ENCODE measurements around the gene AGPAT2.

AGPAT2 gene

GRCh38 chr9:136643596-136644342 lies 43.5 kb downstream of the AGPAT2 start:
- DNase-seq = peak in 1 of 2 donors; percentile 59

DNA sequence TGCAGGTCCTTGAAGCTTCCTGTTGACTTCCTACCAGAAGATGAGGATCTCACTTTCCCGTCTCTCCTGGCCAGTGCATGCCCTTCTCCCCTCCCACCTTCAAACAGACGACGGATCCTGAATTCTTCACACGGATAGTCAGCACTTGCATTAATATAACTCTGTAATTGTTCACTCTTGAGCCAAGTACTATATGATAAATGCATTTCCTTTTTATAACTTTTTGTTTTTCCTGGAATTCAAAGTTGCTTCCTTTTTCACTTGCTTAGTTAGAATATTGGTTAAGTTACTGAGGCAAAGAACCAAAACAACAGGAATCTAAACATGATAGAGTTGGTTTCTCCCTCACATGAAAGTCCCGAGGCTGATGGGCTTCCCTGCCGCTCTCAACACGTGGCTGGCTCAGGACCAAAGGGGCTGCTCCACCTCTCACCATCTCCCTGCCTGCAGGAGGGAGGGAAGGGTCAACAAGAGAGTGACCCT lies 44.8 kb downstream of the AGPAT2 start:
- DNase-seq = no peak

- no peak for DNase-seq
Observed at GRCh38 chr9:136640171-136641111, 46.8 kb downstream of the AGPAT2 start.

DNA sequence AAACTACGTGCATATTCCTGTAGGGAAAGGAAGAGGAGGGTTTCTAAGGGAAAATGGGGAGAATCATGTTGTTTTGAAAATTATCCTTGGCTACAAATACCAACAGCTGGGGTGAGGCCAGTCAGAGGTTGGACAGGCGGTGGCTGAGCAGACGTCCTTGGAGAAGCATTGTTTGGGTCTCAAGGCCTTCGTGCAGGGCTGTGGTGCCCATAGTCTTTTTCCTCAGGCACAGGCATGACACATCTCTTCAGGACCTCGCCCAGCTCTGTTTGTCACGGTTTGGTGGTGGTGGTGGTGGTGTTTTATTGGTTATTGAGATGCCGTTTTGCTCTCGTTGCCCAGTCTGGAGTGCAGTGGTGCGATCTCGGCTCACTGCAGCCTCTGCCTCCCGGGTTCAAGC lies 52.4 kb downstream of the AGPAT2 start:
- DNase-seq = no peak

GRCh38 chr9:136632491-136633106 lies 54.7 kb downstream of the AGPAT2 start:
- peak in 1 of 2 donors; percentile 26 for DNase-seq

DNA sequence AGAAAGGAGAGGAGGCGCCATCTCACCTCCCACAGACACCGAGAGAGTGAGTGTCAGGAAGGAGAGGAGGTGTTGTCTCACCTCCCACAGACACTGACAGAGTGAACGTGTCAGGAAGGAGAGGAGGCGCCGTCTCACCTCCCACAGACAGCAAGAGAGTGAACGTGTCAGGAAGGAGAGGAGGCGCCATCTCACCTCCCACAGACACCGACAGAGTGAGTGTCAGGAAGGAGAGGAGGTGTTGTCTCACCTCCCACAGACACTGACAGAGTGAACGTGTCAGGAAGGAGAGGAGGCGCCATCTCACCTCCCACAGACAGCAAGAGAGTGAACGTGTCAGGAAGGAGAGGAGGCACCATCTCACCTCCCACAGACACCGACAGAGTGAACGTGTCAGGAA lies 55.2 kb downstream of the AGPAT2 start:
- DNase-seq = peak; percentile 43 to 51

DNA sequence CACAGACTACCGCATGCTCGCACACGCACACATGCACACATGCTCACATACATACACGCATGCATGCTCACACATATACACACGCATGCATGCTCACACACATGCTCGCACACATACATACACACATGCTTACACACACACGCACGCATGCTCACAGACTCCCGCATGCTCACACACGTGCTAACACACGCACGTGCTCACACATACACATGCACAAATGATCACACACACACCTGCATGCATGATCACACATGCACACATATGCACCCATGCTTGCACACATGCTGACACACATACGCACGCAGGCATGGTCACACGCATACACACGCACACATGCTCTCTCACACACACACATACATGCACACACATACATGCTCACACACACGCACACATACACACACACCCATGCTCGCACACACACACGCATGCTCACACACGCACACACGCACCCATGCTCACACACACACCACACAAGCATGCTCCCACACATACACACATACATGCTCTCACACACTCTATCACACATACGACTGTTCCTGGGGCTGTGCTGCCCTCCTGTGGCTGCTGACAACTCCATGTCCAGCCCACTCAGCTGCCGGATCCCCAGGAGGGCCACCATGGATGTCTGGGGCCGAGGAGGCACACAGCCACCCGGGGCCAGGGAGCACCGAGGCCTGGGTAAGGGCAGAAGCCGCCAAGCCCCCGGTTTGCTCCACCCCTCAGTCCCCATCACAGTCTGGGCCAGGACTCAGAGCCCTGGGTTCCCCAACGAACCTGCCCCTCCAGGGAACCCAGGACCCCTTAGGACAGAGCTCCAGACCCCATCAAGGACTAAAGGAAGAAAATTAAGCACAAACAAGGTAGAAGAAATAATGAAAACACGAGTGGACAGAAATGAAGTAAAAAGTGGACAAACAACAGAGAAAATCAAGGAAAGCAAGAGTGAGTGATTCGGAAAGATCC lies 55.9 kb downstream of the AGPAT2 start:
- DNase-seq = peak; percentile 84 to 86

DNA sequence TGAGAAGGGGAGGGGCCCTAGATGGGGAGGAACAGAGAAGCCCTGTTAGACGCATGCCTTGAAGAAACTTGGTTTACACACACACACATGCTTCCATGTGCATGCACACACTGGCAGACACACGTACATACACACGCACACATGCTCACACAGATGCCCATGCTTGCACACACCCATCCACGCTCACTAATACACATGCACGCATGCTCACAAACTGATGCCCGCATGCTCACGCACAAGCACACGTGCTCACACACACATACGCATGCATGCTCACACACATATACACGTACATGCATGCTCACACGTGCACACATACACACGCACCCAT lies 56.6 kb downstream of the AGPAT2 start:
- DNase-seq = no peak

GRCh38 chr9:136629879-136630661 lies 57.2 kb downstream of the AGPAT2 start:
- peak; percentile 63 to 72 for DNase-seq

GRCh38 chr9:136629001-136629878 lies 58.0 kb downstream of the AGPAT2 start:
- DNase-seq = no peak

DNA sequence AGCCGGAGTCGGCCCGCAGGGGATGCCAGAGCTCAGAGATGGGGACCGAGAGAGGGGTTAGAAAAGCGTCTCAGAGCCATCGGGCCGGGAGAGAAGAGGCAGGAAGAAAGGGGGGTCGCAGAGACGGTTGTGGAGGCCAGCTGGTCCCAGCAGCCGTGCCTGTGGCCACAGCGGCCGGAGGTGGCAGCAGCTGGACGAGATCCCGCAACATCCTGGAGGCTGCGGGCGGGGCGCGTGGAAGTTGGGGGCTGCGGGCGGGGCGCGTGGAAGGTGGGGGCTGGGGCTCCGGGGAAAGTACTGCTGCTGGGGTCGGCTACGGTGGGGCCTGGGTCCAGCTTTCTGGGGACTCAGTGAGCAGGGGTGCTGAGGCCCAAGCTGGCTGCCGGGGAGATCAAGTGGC lies 59.0 kb downstream of the AGPAT2 start:
- no peak for DNase-seq

DNA sequence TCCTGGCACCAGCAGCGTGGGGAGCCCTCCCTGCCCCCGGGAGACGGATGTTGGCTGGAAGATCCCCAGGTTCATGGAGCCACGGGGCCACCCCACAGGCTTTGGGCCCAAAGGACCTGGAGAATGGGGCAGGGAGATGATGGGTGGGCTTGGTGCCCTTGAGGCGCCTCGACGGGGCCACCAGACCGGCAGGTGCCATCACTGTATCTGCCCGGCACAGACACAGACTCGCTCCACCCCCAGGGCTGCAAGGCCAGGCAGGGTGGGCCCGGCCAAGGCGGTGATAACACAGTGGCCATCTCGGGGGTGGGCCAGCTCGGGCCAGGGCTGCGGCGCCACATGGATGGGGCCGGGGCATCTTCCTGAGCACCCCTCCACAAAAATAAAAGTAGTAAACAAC lies 59.6 kb downstream of the AGPAT2 start:
- no peak for DNase-seq

DNA sequence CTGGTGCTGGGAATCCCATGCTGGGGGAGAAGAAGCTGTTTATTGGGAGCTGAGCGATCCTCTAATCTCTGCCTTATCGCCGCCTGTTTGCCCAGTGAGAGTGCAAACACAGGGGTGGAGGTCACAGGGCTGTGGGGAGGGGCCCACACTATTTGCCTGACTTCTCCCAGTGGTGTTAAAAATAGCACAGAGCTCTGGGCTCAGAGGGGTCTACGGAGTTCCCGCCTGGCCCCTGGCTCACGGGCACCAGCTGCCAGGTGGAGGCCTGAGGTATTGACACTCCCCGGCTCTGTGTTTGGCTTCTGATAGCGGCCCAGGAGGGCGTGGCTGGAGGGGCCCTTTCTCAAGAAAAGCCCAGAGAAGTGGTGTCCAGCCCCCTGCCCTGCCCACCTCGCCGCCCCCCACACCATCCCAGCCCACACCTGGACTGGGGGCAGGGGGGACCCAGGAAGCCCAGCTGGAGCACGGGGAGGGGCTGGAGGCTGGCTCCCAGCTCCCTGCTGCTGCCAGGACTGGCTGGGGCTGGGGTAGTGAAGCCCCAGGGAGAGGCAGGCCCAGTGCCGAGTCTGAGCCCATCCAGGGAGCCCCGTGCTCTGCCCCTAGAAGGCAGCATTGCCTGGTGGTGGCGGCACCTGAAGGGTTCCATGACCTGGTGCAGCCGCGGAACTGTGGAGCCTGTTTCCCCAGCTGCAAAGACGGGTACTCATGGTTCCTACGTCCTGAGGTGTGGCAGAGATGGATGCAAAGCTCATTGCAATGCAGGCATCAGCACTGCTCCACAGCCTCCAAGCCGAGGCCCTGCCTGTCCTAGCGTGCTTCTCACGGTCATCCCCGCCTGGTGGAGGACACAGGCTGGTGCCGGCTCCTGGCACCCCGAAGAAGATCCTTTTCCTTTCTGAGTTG lies 60.3 kb downstream of the AGPAT2 start:
- no peak for DNase-seq

DNA sequence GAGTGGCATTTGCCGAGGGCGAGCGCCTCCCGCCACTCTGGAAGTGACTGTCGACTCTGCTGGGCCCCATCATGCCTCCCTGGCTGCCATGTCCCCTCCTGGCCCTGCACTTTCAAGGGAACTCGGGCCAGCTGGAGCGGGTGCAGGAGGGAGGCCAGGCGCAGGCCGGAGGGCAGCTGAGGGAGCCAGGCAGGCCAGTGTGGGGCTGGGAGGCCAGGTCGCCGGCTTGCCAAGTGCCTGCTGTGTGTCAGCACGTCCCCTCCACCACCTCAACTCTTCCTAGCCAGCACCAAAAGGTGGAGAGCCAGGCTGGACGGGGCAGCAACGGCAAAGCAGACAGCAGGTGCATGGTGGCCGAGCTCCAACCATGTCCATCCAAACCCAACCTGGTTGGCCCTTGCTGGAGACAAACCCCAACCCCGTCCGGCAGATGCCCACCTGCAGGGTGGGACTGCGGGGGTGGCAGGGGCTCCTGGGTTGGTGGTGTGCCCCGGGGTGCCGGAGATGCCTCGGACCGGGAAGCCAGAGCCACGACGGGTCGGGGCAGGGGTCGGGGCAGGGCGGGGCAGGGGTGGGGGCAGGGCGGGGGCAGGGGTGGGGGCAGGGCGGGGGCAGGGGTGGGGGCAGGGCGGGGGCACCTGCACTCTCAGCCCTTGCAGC lies 61.1 kb downstream of the AGPAT2 start:
- DNase-seq = no peak

DNA sequence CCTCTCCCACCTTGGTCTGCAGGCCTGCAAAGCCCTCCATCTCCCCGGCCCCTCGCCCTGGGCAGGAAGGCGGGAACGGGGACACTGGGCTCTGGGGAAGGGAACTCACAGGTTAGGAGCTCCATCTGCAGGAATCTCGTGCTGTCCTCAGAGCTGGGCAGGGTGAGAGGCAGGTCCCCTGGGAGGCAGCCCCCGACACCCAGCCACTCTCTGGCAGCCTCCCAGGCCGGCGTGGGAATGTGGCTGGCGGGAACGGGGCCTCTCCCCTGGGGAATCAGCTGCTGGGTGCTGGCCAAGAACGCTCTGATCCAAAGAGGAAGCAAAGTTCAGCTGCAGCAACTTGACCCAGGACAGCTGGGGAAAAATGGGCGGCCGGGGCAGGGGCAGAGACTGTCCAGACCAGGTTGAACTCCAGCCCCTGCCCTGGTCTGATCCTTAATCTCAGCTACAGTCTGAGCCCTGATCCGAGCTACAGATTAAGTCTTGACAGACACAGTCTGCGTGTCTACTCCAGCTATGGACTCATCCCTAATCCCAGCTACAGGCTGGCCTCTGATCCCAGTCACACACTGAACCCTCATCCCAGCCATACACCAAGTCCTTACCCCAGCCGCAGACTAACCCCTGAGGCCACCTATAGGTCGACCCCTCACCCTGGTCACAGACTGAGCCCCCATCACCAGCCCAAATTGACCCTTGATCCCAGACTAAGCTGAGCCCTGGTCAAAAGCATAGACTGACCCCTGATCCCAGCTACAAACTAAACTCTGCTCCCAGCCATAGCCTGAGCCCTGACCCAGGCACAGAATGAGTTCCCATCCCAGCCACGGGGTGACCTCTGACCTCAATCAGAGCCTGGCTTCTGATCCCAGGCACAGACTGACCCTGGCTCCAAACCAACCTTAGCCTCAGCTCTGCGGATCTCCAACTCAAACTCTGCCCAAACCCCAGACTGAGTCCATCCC lies 61.9 kb downstream of the AGPAT2 start:
- no peak for DNase-seq

DNA sequence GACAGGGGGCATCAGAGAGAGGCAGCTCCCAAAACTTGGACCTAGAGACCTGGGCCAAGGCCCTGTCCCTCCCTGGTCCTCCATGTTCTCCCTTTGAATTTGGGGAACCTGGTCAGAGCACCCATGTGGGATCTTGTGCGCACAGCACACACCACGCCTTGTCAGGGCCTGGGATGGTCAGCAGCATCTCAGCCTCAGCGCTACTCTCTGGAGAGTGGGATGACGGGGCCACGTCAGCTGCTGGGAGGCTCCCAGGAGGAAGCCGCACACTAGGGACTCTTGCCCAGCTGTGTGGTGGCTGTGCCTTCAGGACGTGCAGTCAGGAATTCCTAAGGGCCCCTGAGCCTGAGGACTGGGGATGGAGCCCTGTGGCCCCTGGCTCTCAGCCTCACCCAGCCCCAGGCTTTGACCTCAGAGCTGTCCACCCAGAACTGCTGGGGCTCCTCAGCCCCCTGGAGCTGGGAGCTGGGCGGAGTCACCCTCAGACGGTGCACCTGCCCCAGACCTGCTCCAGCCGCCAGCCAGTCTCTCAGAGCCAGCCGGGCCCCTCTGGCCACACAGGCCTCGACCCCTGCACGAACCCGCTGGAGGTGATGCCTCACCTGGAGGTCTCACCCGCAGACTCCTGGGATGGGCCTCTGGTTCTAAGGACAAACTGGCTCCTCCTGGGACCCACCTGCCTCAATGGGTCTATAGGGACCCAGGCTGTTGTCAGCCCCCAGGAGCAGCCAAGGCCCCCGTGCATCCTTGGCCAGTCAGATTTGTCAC lies 62.9 kb downstream of the AGPAT2 start:
- no peak for DNase-seq

DNA sequence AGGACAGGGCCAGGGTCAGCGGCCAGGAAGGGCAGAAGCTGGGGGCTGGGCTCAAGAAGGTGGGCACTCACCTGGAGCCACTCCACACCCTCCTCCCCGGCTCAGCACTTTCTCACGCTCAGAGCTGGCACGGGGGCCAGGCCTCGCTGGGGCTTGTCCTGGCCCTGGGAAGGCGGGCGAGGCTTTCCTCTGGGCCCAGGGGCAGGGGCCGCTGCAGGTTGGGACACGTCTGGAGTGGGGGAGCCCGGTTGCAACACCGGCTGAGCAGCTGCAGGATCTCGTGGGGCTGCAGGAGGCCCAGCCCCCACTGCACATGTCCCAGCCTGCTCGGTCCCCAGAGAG lies 63.4 kb downstream of the AGPAT2 start:
- no peak for DNase-seq
